Thyroid gland (tissue), 4 donors: ENCODE results near the gene GRWD1. TPM values are rescaled to one million over a fixed set of nuclear protein-coding genes. Genes with fewer than 3 reads are reported as not detected.
A peak's percentile ranks its signal among the peaks of the same experiment; 100 is the strongest.
"Not testable (repeated sequence)": the region's sequence is repeated elsewhere in the genome, so short reads cannot be mapped to it uniquely, and the experiment has no call there.

Experiments used
- DNase-seq, 2 donors: peaks; one replicate each; pipeline ENCODE4 v3.0.0-alpha.2; 2019
- H3K27ac ChIP-seq, 3 donors: fragments of 200-600 bp; sonication (generic); 1 replicate in 2 of 3; 2 replicates in 1 of 3; pipeline ENCODE4 v1.5.1; 2016 to 2019; ENCODE audit warnings: mild to moderate bottlenecking in 1 of 3, moderate library complexity in 1 of 3
- H3K27me3 ChIP-seq: fragments of 200-600 bp; sonication (generic); one replicate; pipeline ENCODE4 v1.5.1; 2019
- H3K36me3 ChIP-seq, 2 donors: fragments of 200-600 bp; sonication (generic); one replicate each; pipeline ENCODE4 v1.5.1; 2016 to 2019
- H3K4me1 ChIP-seq, 2 donors: fragments of 200-600 bp; sonication (generic); one replicate each; pipeline ENCODE4 v1.5.1; 2017 to 2019
- H3K4me3 ChIP-seq, 3 donors: fragments of 200-600 bp; sonication (generic); replicated peaks in 1 of 3; 1 replicate in 2 of 3; 2 replicates in 1 of 3; pipeline ENCODE4 v1.5.1; 2016; ENCODE audit warnings: mild to moderate bottlenecking in 1 of 3
- H3K9me3 ChIP-seq: fragments of 200-600 bp; sonication (generic); one replicate; pipeline ENCODE4 v1.5.1; 2017
- CTCF ChIP-seq, 6 experiments: fragments of 200-600 bp in 3 of 6; fragments of 450-650 bp in 3 of 6; sonication (generic) in 3 of 6; IDR thresholded peaks; one replicate each; pipeline ENCODE4 v1.5.1; 2016 to 2019; ENCODE audit warnings: antibody characterized with exemption in 6 of 6, mild to moderate bottlenecking in 2 of 6, inconsistent platforms in 1 of 6, moderate library complexity in 1 of 6
- POLR2A ChIP-seq, 2 donors: fragments of 450-650 bp; IDR thresholded peaks; one replicate each; pipeline ENCODE4 v1.6.1; 2017; ENCODE audit warnings: antibody characterized with exemption in 2 of 2, mild to moderate bottlenecking in 2 of 2, moderate library complexity in 1 of 2
- WGBS, 2 donors: methylation state at CpG; one replicate each; pipeline ENCODE4 v1.1.5; 2017; 5-methylcytosine and 5-hydroxymethylcytosine counted together
- intact Hi-C: fragments of 100-400 bp; cut with DNase I; formaldehyde crosslinking; loops from one replicate; pipeline ENCODE4 v1.15.1; 2023
- total RNA-seq, 4 donors: library from RNA; depleted of rRNA; stranded (reverse); fragments of >200 nt; gene quantifications; one replicate each; pipeline ENCODE4 v1.2.3, GENCODE V29; 2016

GRWD1 gene
- total RNA-seq, 4 donors from 2014 or later, result 22.4 to 40.5 (median 29.1) TPM

- Histone ChIP-seq H3K27ac (no peak overlapping the region), H3K9me3 (no peaks in the 10 kb centered on the region), H3K4me3 (no peak overlapping the region), H3K36me3 (peaks cover 0 to 4% of the 10 kb centered on the region in 2 donors), H3K27me3 (no peaks in the 10 kb centered on the region), H3K4me1 (peaks cover 11 to 17% of the 10 kb centered on the region in 2 donors)
- TF ChIP-seq CTCF (IDR thresholded peaks at IDR 0.05) (no peak), POLR2A (IDR thresholded peaks at IDR 0.05) (no peak)
- 81 to 85% methylated on average over 16 of the region's 16 CpGs for WGBS, 2 donors
- intact Hi-C loops, result no loop called here
- DNase-seq, result no peak
Observed at GRCh38 chr19:48484247-48484893, 38.6 kb downstream of the GRWD1 start.

- Histone ChIP-seq H3K9me3 (no peaks in the 10 kb centered on the region), H3K27me3 (no peaks in the 10 kb centered on the region), H3K36me3 (no peaks in the 10 kb centered on the region), H3K4me3 (no peak overlapping the region), H3K27ac (no peak overlapping the region), H3K4me1 (peaks cover 11 to 23% of the 10 kb centered on the region in 2 donors)
- no peak for DNase-seq
- no peak for TF ChIP-seq POLR2A (IDR thresholded peaks at IDR 0.05)
- TF ChIP-seq CTCF (IDR thresholded peaks at IDR 0.05), result no peak
- intact Hi-C loops, result no loop called here
- 78 to 81% methylated on average over 32 to 33 of the region's 37 CpGs for WGBS, 2 donors
Observed at GRCh38 chr19:48484931-48485612, 39.3 kb downstream of the GRWD1 start.

GRCh38 chr19:48486706-48487105 lies 40.9 kb downstream of the GRWD1 start:
- DNase-seq, H3K27ac ChIP-seq, H3K27me3 ChIP-seq, H3K4me3 ChIP-seq, intact Hi-C loops, H3K9me3 ChIP-seq, H3K36me3 ChIP-seq: not testable (repeated sequence)
- H3K4me1 ChIP-seq, result peaks cover 20 to 34% of the 10 kb centered on the region in 2 donors
- 89 to 90% methylated on average over 10 of the region's 10 CpGs for WGBS, 2 donors

- Histone ChIP-seq H3K4me3 (no peak overlapping the region), H3K36me3 (no peaks in the 10 kb centered on the region), H3K27me3 (no peaks in the 10 kb centered on the region), H3K9me3 (no peaks in the 10 kb centered on the region), H3K27ac (peak overlapping the region; percentile 52 to 80 (median 61)), H3K4me1 (peaks cover 20 to 36% of the 10 kb centered on the region in 2 donors)
- DNase-seq, result no peak
- 77 to 91% methylated on average over 6 of the region's 6 CpGs for WGBS, 2 donors
- TF ChIP-seq CTCF (IDR thresholded peaks at IDR 0.05) (no peak), POLR2A (IDR thresholded peaks at IDR 0.05) (no peak)
- intact Hi-C loops, result no loop called here
Observed at GRCh38 chr19:48487544-48487943, 41.8 kb downstream of the GRWD1 start.

- H3K36me3 ChIP-seq, result no peaks in the 10 kb centered on the region
- H3K27ac ChIP-seq, result peak overlapping the region; percentile 61 to 80 (median 80)
- no peaks in the 10 kb centered on the region for H3K27me3 ChIP-seq
- no peaks in the 10 kb centered on the region for H3K9me3 ChIP-seq
- H3K4me3 ChIP-seq, result no peak overlapping the region
- TF ChIP-seq CTCF (IDR thresholded peaks at IDR 0.05) (no peak), POLR2A (IDR thresholded peaks at IDR 0.05) (no peak)
- peaks cover 20 to 36% of the 10 kb centered on the region in 2 donors for H3K4me1 ChIP-seq
- intact Hi-C loops, result no loop called here
- 48 to 53% methylated on average over 2 to 8 of the region's 8 CpGs for WGBS, 2 donors
- DNase-seq, result peak; percentile 91 to 93
Observed at GRCh38 chr19:48487948-48488347, 42.2 kb downstream of the GRWD1 start.

- Histone ChIP-seq H3K4me1 (peaks cover 20 to 36% of the 10 kb centered on the region in 2 donors), H3K27ac (peak overlapping the region; percentile 61 to 80 (median 80))
- intact Hi-C loops, H3K36me3 ChIP-seq, H3K27me3 ChIP-seq, H3K4me3 ChIP-seq, H3K9me3 ChIP-seq, DNase-seq: not testable (repeated sequence)
- WGBS, 2 donors, result 89% methylated on average over 7 of the region's 7 CpGs
Observed at GRCh38 chr19:48488478-48488877, 42.7 kb downstream of the GRWD1 start.
